Kasumi-1 (cell line): ENCODE data around the gene HSD17B4.
"Not testable (repeated sequence)": the region's sequence is repeated elsewhere in the genome, so short reads cannot be mapped to it uniquely, and the experiment has no call there.

ENCODE experiments used
- DNase-seq, 2 experiments: peaks; one replicate each; lab custom pipeline; 2025; lab: John Stamatoyannopoulos, UW

HSD17B4 gene

GRCh38 chr5:119432674-119433237, 19.5 kb upstream of the HSD17B4 start:
- DNase-seq, result not testable (repeated sequence)

- peak; percentile 65 for DNase-seq
Observed at GRCh38 chr5:119435436-119436132, 16.7 kb upstream of the HSD17B4 start.

GRCh38 chr5:119437785-119438586, 14.3 kb upstream of the HSD17B4 start:
- not testable (repeated sequence) for DNase-seq

- DNase-seq, result peak; percentile 50 to 72
Observed at GRCh38 chr5:119438587-119438917, 13.7 kb upstream of the HSD17B4 start.

- no peak for DNase-seq
Observed at GRCh38 chr5:119439140-119439631, 13.1 kb upstream of the HSD17B4 start.

GRCh38 chr5:119439632-119440031, 12.7 kb upstream of the HSD17B4 start:
- not testable (repeated sequence) for DNase-seq

- not testable (repeated sequence) for DNase-seq
Observed at GRCh38 chr5:119444643-119445042, 7.7 kb upstream of the HSD17B4 start.

GRCh38 chr5:119445544-119445943, 6.8 kb upstream of the HSD17B4 start:
- no peak for DNase-seq

GRCh38 chr5:119449882-119450281, 2.4 kb upstream of the HSD17B4 start:
- no peak for DNase-seq

- DNase-seq, result peak in 1 of 2 experiments; percentile 10
Observed at GRCh38 chr5:119450627-119451026, 1.7 kb upstream of the HSD17B4 start.

- no peak for DNase-seq
Observed at GRCh38 chr5:119451561-119451960, 736 bp upstream of the HSD17B4 start.

- DNase-seq, result no peak
Observed at GRCh38 chr5:119452060-119452372, 281 bp upstream of the HSD17B4 start.

- peak; percentile 39 to 50 for DNase-seq
Observed at GRCh38 chr5:119453040-119453373, 710 bp downstream of the HSD17B4 start.

GRCh38 chr5:119454171-119454570, 1.9 kb downstream of the HSD17B4 start:
- no peak for DNase-seq

GRCh38 chr5:119458911-119459632, 6.8 kb downstream of the HSD17B4 start:
- DNase-seq, result no peak

- DNase-seq, result no peak
Observed at GRCh38 chr5:119465640-119466039, 13.3 kb downstream of the HSD17B4 start.

GRCh38 chr5:119468286-119468685, 16.0 kb downstream of the HSD17B4 start:
- DNase-seq, result peak in 1 of 2 experiments; percentile 17

- peak; percentile 8 to 18 for DNase-seq
Observed at GRCh38 chr5:119470105-119470763, 17.9 kb downstream of the HSD17B4 start.

- DNase-seq, result peak in 1 of 2 experiments; percentile 68
Observed at GRCh38 chr5:119470851-119471451, 18.7 kb downstream of the HSD17B4 start.

GRCh38 chr5:119473241-119473640, 20.9 kb downstream of the HSD17B4 start:
- no peak for DNase-seq

GRCh38 chr5:119476341-119476740, 24.0 kb downstream of the HSD17B4 start:
- no peak for DNase-seq
